H9 (cell line): Measurements from ENCODE around the gene GABRD. TPM values are rescaled to one million over a fixed set of nuclear protein-coding genes. Genes with fewer than 3 reads are reported as not detected.

ENCODE experiments used
- DNase-seq: peaks from one replicate; pipeline ENCODE4 v3.0.0-alpha.2; 2017
- H2AFZ ChIP-seq: one replicate; pipeline ENCODE4 v1.6.1; 2013; ENCODE audit warnings: mild to moderate bottlenecking, low read length, control low read depth, moderate library complexity
- H2AK5ac ChIP-seq: 2 replicates; pipeline ENCODE4 v1.6.1; 2013; ENCODE audit warnings: low read length, control low read depth, mixed read lengths; ENCODE audit not compliant: insufficient read length
- H2BK120ac ChIP-seq: one replicate; pipeline ENCODE4 v1.6.1; 2013; ENCODE audit warnings: low read depth, mild to moderate bottlenecking, low read length, control low read depth, inconsistent platforms; ENCODE audit not compliant: poor library complexity, severe bottlenecking
- H2BK12ac ChIP-seq: 2 replicates; pipeline ENCODE4 v1.6.1; 2013; ENCODE audit warnings: low read length, control low read depth, mixed read lengths, low read depth; ENCODE audit not compliant: insufficient read length
- H2BK15ac ChIP-seq: 2 replicates; pipeline ENCODE4 v1.6.1; 2013; ENCODE audit warnings: low read depth, low read length, control low read depth
- H2BK20ac ChIP-seq: one replicate; pipeline ENCODE4 v1.6.1; 2013; ENCODE audit warnings: low read depth, mild to moderate bottlenecking, low read length, control low read depth, inconsistent platforms; ENCODE audit not compliant: poor library complexity, severe bottlenecking
- H2BK5ac ChIP-seq: 2 replicates; pipeline ENCODE4 v1.6.1; 2013; ENCODE audit warnings: low read length, control low read depth, mixed read lengths; ENCODE audit not compliant: insufficient read length
- H3K14ac ChIP-seq: 2 replicates; pipeline ENCODE4 v1.6.1; 2013; ENCODE audit warnings: low read length, control low read depth; ENCODE audit not compliant: insufficient read depth
- H3K18ac ChIP-seq: 2 replicates; pipeline ENCODE4 v1.6.1; 2013; ENCODE audit warnings: low read depth, mild to moderate bottlenecking, mixed read lengths, low read length, control low read depth; ENCODE audit not compliant: insufficient read length
- H3K23ac ChIP-seq: 2 replicates; pipeline ENCODE4 v1.6.1; 2013; ENCODE audit warnings: low read length, control low read depth, mixed read lengths, low read depth; ENCODE audit not compliant: insufficient read length
- H3K23me2 ChIP-seq: 2 replicates; pipeline ENCODE4 v1.6.1; 2013; ENCODE audit warnings: low read depth, mild to moderate bottlenecking, mixed read lengths, low read length, control low read depth; ENCODE audit not compliant: insufficient read length, poor library complexity, severe bottlenecking
- H3K27ac ChIP-seq: 2 replicates; pipeline ENCODE4 v1.5.1; 2013; ENCODE audit warnings: low read length, control low read depth, mixed read lengths, low read depth; ENCODE audit not compliant: insufficient read length
- H3K27me3 ChIP-seq: 2 replicates; pipeline ENCODE4 v1.6.1; 2013; ENCODE audit warnings: low read length, control low read depth, inconsistent platforms; ENCODE audit not compliant: insufficient read depth
- H3K4ac ChIP-seq: 2 replicates; pipeline ENCODE4 v1.6.1; 2013; ENCODE audit warnings: low read depth, mild to moderate bottlenecking, control low read depth, inconsistent platforms, low read length, moderate library complexity
- H3K4me1 ChIP-seq: 2 replicates; pipeline ENCODE4 v1.6.1; 2013; ENCODE audit warnings: low read length, control low read depth, inconsistent platforms; ENCODE audit not compliant: insufficient read depth
- H3K4me2 ChIP-seq: 2 replicates; pipeline ENCODE4 v1.6.1; 2013; ENCODE audit warnings: low read length, control low read depth, mixed read lengths; ENCODE audit not compliant: insufficient read length, insufficient read depth
- H3K56ac ChIP-seq: 2 replicates; pipeline ENCODE4 v1.6.1; 2013; ENCODE audit warnings: low read depth, mild to moderate bottlenecking, mixed read lengths, low read length, control low read depth; ENCODE audit not compliant: insufficient read length
- H3K79me1 ChIP-seq: 2 replicates; pipeline ENCODE4 v1.6.1; 2013; ENCODE audit warnings: low read depth, mild to moderate bottlenecking, moderate library complexity, low read length, control low read depth, inconsistent platforms; ENCODE audit not compliant: insufficient read depth, poor library complexity, severe bottlenecking
- H3K79me2 ChIP-seq: 2 replicates; pipeline ENCODE4 v1.6.1; 2013; ENCODE audit warnings: low read length, control low read depth, inconsistent platforms; ENCODE audit not compliant: insufficient read depth
- H3K9ac ChIP-seq: 2 replicates; pipeline ENCODE4 v1.6.1; 2013; ENCODE audit warnings: low read length, control low read depth, mixed read lengths; ENCODE audit not compliant: insufficient read length; ENCODE audit errors: extremely low read depth
- H3K9me3 ChIP-seq: one replicate; pipeline ENCODE4 v1.6.1; 2013; ENCODE audit warnings: low read depth, low read length, inconsistent platforms; ENCODE audit not compliant: control insufficient read depth
- H3T11ph ChIP-seq: one replicate; pipeline ENCODE4 v1.6.1; 2013; ENCODE audit warnings: mild to moderate bottlenecking, low read length, control low read depth, inconsistent platforms
- H4K20me1 ChIP-seq: one replicate; pipeline ENCODE4 v1.6.1; 2013; ENCODE audit not compliant: control insufficient read depth, insufficient read length, insufficient read depth
- H4K5ac ChIP-seq: 2 replicates; pipeline ENCODE4 v1.6.1; 2013; ENCODE audit warnings: low read depth, mild to moderate bottlenecking, mixed read lengths, low read length, control low read depth; ENCODE audit not compliant: insufficient read length
- H4K8ac ChIP-seq: replicated peaks from 2 replicates; pipeline ENCODE4 v1.6.1; 2013; ENCODE audit warnings: low read length, control low read depth, mixed read lengths, low read depth; ENCODE audit not compliant: insufficient read length
- H4K91ac ChIP-seq: 2 replicates; pipeline ENCODE4 v1.6.1; 2013; ENCODE audit warnings: low read depth, mild to moderate bottlenecking, moderate library complexity, mixed read lengths, low read length, control low read depth; ENCODE audit not compliant: insufficient read length
- H3K27ac Mint-ChIP-seq, 3 experiments: 2 replicates in 2 of 3; 3 replicates in 1 of 3; pipeline ENCODE4 v1.8.0; 2020 to 2021; ENCODE audit warnings: mixed read lengths in 3 of 3, mild to moderate bottlenecking in 1 of 3, moderate library complexity in 1 of 3
- H3K27me3 Mint-ChIP-seq: 2 replicates; pipeline ENCODE4 v1.8.0; 2021; ENCODE audit warnings: low read depth, mild to moderate bottlenecking, moderate library complexity, mixed read lengths
- H3K36me3 Mint-ChIP-seq, 3 experiments: 2 replicates in 2 of 3; 3 replicates in 1 of 3; pipeline ENCODE4 v1.8.0; 2020 to 2021; ENCODE audit warnings: low read depth in 3 of 3, mixed read lengths in 3 of 3; ENCODE audit not compliant: insufficient read depth in 1 of 3
- H3K4me1 Mint-ChIP-seq, 2 experiments: 2 replicates each; pipeline ENCODE4 v1.8.0; 2020; ENCODE audit warnings: mixed read lengths in 2 of 2
- H3K4me3 Mint-ChIP-seq, 2 experiments: 2 replicates in 1 of 2; 3 replicates in 1 of 2; pipeline ENCODE4 v1.8.0; 2020 to 2021; ENCODE audit warnings: mild to moderate bottlenecking in 2 of 2, mixed read lengths in 2 of 2, moderate library complexity in 1 of 2
- H3K9me3 Mint-ChIP-seq, 2 experiments: 2 replicates in 1 of 2; 3 replicates in 1 of 2; pipeline ENCODE4 v1.8.0; 2020; ENCODE audit warnings: mild to moderate bottlenecking in 2 of 2, mixed read lengths in 2 of 2, moderate library complexity in 1 of 2
- CTCF ChIP-seq: fragments of 200-600 bp; sonication (generic); conservative IDR thresholded peaks from 3 replicates; pipeline ENCODE4 v1.8.0; 2021; ENCODE audit warnings: antibody characterized with exemption, mild to moderate bottlenecking
- WGBS: extraction: QIAGEN DNeasy Blood & Tissue Kit; methylation state at CpG from one replicate; pipeline ENCODE4 v1.1.7; 2013; ENCODE audit warnings: missing lambda C conversion rate, low lambda C conversion rate, mixed read lengths; ENCODE audit not compliant: insufficient read length; ENCODE audit errors: extremely low coverage; 5-methylcytosine and 5-hydroxymethylcytosine counted together
- total RNA-seq: library from RNA; stranded (reverse); gene quantifications from 2 replicates; pipeline ENCODE4 v1.2.1, GENCODE V29; 2021

GABRD gene
- total RNA-seq, 1 experiment from 2014 or later = 0.59 TPM

- peaks cover 0 to 5% of the 10 kb centered on the region in 2 experiments; a peak in 2 of 4 replicates for H3K4me1 Mint-ChIP-seq
- H3K4me3 Mint-ChIP-seq = no peak overlapping the region
Observed at GRCh38 chr1:2027961-2028583, 8.9 kb downstream of the GABRD start.

More at GRCh38 chr1:2027961-2028583, 8.9 kb downstream of the GABRD start:
- no peak overlapping the region for H2AK5ac ChIP-seq
- DNase-seq = no peak
- H3K56ac ChIP-seq = no peak overlapping the region
- H3K14ac ChIP-seq = no peak overlapping the region
- H2BK12ac ChIP-seq = no peak overlapping the region
- H4K8ac ChIP-seq = no peak overlapping the region
- no peak overlapping the region for H3K4ac ChIP-seq
- no peak overlapping the region for H3K23ac ChIP-seq
- no peaks in the 10 kb centered on the region for H3K27me3 ChIP-seq
- H3K18ac ChIP-seq = no peak overlapping the region
- H2BK20ac ChIP-seq = no peak overlapping the region
- no peak overlapping the region for H2BK5ac ChIP-seq
- H4K20me1 ChIP-seq = no peaks in the 10 kb centered on the region
- no peak for TF ChIP-seq CTCF
- H3T11ph ChIP-seq = no peak overlapping the region
- H2BK15ac ChIP-seq = no peak overlapping the region
- Mint-ChIP-seq H3K27ac (no peak overlapping the region), H3K9me3 (no peaks in the 10 kb centered on the region), H3K36me3 (no peaks in the 10 kb centered on the region), H3K27me3 (no peaks in the 10 kb centered on the region)
- no peak overlapping the region for H4K91ac ChIP-seq
- H3K4me1 ChIP-seq = no peaks in the 10 kb centered on the region
- H3K4me2 ChIP-seq = no peak overlapping the region
- H4K5ac ChIP-seq = no peak overlapping the region
- no peaks in the 10 kb centered on the region for H3K79me1 ChIP-seq
- H3K23me2 ChIP-seq = no peaks in the 10 kb centered on the region
- no peaks in the 10 kb centered on the region for H3K9me3 ChIP-seq
- H2AFZ ChIP-seq = no peak overlapping the region
- H2BK120ac ChIP-seq = no peak overlapping the region
- no peak overlapping the region for H3K27ac ChIP-seq
- H3K9ac ChIP-seq = no peak overlapping the region
- no peaks in the 10 kb centered on the region for H3K79me2 ChIP-seq
- no CpG with 5 or more reads among the region's 46 CpGs for WGBS
